PC-3 (cell line): ENCODE results near the gene PLAAT5. TPM values are rescaled to one million over a fixed set of nuclear protein-coding genes. Genes with fewer than 3 reads are reported as not detected.
A peak's percentile ranks its signal among the peaks of the same experiment; 100 is the strongest.
"Not testable (repeated sequence)": the region's sequence is repeated elsewhere in the genome, so short reads cannot be mapped to it uniquely, and the experiment has no call there.

Experiments used
- ATAC-seq: fragments of 200-7000 bp; cut with Tn5 transposase; 2 replicates; pipeline ENCODE4 v1.9.1; 2020; ENCODE audit warnings: mild to moderate bottlenecking, moderate library complexity
- BruUV-seq: library from RNA; stranded (reverse); fragments of 400-500 nt; replicated peaks from 2 replicates; lab custom pipeline; 2021; lab: Mats Ljungman, UMichigan
- CTCF ChIA-PET: fragments of 300-600 bp; sonication (Branson Sonifier 250); formaldehyde crosslinking; loops from one replicate; lab custom pipeline; 2022; ENCODE audit warnings: antibody characterized with exemption; lab: Charles Lee
- POLR2A ChIA-PET: fragments of 300-600 bp; sonication (Branson Sonifier 250); formaldehyde crosslinking; loops from one replicate; lab custom pipeline; 2022; ENCODE audit warnings: antibody characterized with exemption; ENCODE audit not compliant: unreplicated experiment; lab: Charles Lee
- DNase-seq: peaks from one replicate; pipeline ENCODE4 v3.0.0-alpha.2; 2015
- H2AFZ ChIP-seq: fragments of 300-600 bp; sonication (generic); 2 replicates; pipeline ENCODE4 v1.6.0; 2016; ENCODE audit warnings: antibody characterized with exemption, low read length
- H3F3A ChIP-seq: fragments of 300-600 bp; sonication (generic); one replicate; pipeline ENCODE4 v1.6.0; 2017; ENCODE audit warnings: antibody characterized with exemption, low read length, control low read depth, mild to moderate bottlenecking; ENCODE audit not compliant: unreplicated experiment
- H3K27ac ChIP-seq: fragments of 300-600 bp; sonication (generic); 2 replicates; pipeline ENCODE4 v1.5.1; 2016; ENCODE audit warnings: mild to moderate bottlenecking, low read length
- H3K27me3 ChIP-seq: fragments of 300-600 bp; sonication (generic); 2 replicates; pipeline ENCODE4 v1.6.1; 2016; ENCODE audit warnings: low read length, mixed read lengths
- H3K36me3 ChIP-seq: fragments of 300-600 bp; sonication (generic); 2 replicates; pipeline ENCODE4 v1.6.1; 2016; ENCODE audit warnings: low read depth, mixed run types, low read length, mixed read lengths
- H3K4me1 ChIP-seq: fragments of 300-600 bp; sonication (generic); 2 replicates; pipeline ENCODE4 v1.5.1; 2016; ENCODE audit warnings: low read length; ENCODE audit not compliant: insufficient read depth
- H3K4me2 ChIP-seq: fragments of 300-600 bp; sonication (generic); 2 replicates; pipeline ENCODE4 v1.6.0; 2016; ENCODE audit warnings: low read length
- H3K4me3 ChIP-seq: fragments of 300-600 bp; sonication (generic); 2 replicates; pipeline ENCODE4 v1.5.1; 2016; ENCODE audit warnings: mild to moderate bottlenecking, low read length, mixed read lengths
- H3K79me2 ChIP-seq: fragments of 300-600 bp; sonication (generic); 2 replicates; pipeline ENCODE4 v1.6.1; 2017; ENCODE audit warnings: low read length, mixed read lengths
- H3K9ac ChIP-seq: fragments of 300-600 bp; sonication (generic); 2 replicates; pipeline ENCODE4 v1.6.0; 2016; ENCODE audit warnings: mild to moderate bottlenecking, low read length
- H3K9me2 ChIP-seq: fragments of 300-600 bp; sonication (generic); replicated peaks from 2 replicates; pipeline ENCODE4 v1.6.1; 2016; ENCODE audit warnings: mixed run types, low read length, mixed read lengths
- H3K9me3 ChIP-seq: fragments of 300-600 bp; sonication (generic); 2 replicates; pipeline ENCODE4 v1.6.1; 2016; ENCODE audit warnings: low read length, mixed read lengths
- H4K20me1 ChIP-seq: fragments of 300-600 bp; sonication (generic); 2 replicates; pipeline ENCODE4 v1.6.1; 2016; ENCODE audit warnings: low read length, mixed read lengths
- EZH2 ChIP-seq: fragments of 300-600 bp; sonication (generic); IDR thresholded peaks from one replicate; pipeline ENCODE4 v1.6.1; 2017; ENCODE audit warnings: antibody characterized with exemption, mild to moderate bottlenecking, low read length; ENCODE audit not compliant: unreplicated experiment
- EZH2phosphoT487 ChIP-seq: fragments of 300-600 bp; sonication (generic); IDR thresholded peaks from 2 replicates; pipeline ENCODE4 v1.6.1; 2018; ENCODE audit warnings: mild to moderate bottlenecking, antibody characterized with exemption, low read length, borderline replicate concordance
- intact Hi-C: fragments of 100-400 bp; cut with micrococcal nuclease; formaldehyde crosslinking; loops from 2 replicates; pipeline ENCODE4 v1.9.0; 2023
- total RNA-seq: library from RNA; depleted of rRNA; stranded (reverse); fragments of >200 nt; gene quantifications from 2 replicates; pipeline ENCODE4 v1.2.3, GENCODE V29; 2014
- TF ChIP-seq, protein P1 (sequence below): fragments of 300-600 bp; sonication (generic); conservative IDR thresholded peaks from 2 replicates; pipeline ENCODE4 v1.5.1; 2017; ENCODE audit warnings: antibody characterized with exemption, low read depth, mild to moderate bottlenecking, low read length

Gene PLAAT5
- total RNA-seq, 1 experiment from 2014 or later, result not detected

DNA sequence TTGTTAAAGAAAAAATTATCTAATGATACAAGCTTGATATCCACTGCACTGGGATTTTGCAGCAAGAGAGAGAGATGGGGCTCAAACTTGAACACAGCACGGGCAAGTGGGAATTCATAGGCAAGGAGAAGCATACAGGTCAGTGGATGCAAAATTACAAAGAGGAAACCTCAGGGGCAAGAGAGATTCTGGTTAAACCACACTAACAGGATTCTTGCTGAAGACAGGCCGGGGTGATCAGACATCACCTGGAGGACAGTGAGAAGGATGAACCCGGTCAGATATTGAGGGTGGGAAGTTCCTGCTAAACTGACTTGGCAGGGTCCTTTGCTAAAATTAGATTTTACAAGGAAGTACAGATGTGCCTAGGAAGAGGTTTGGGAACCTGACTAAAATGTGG, 43.1 kb upstream of the PLAAT5 start:
- Histone ChIP-seq H3K27me3 (no peaks in the 10 kb centered on the region), H3K4me3 (no peak overlapping the region), H3K4me2 (no peak overlapping the region), H4K20me1 (no peaks in the 10 kb centered on the region), H3K9me2 (no peaks in the 10 kb centered on the region), H3K4me1 (peaks cover 35% of the 10 kb centered on the region), H3K9ac (no peak overlapping the region), H2AFZ (no peak overlapping the region), H3K36me3 (no peaks in the 10 kb centered on the region), H3K27ac (no peak overlapping the region), H3K9me3 (no peaks in the 10 kb centered on the region), H3F3A (no peaks in the 10 kb centered on the region), H3K79me2 (no peaks in the 10 kb centered on the region)
- no peak for DNase-seq
- no peak for ATAC-seq
- intact Hi-C loops, result no loop called here
- ChIA-PET CTCF (no interaction called here), POLR2A (no interaction called here)
- no peak for TF ChIP-seq EZH2phosphoT487
- BruUV-seq, result no TSS peak

- Histone ChIP-seq H3K27ac (no peak overlapping the region), H3F3A (no peaks in the 10 kb centered on the region), H3K9me3 (no peaks in the 10 kb centered on the region), H2AFZ (0 out of 2 replicates have a peak overlapping the region, but pooled peaks have one; percentile 1), H3K36me3 (no peaks in the 10 kb centered on the region), H3K4me2 (no peak overlapping the region), H3K9me2 (no peaks in the 10 kb centered on the region), H3K4me3 (no peak overlapping the region), H3K4me1 (peaks cover 35% of the 10 kb centered on the region), H4K20me1 (no peaks in the 10 kb centered on the region), H3K27me3 (no peaks in the 10 kb centered on the region), H3K79me2 (no peaks in the 10 kb centered on the region), H3K9ac (no peak overlapping the region)
- ATAC-seq (no peak), DNase-seq (no peak)
- no peak for TF ChIP-seq EZH2
- TF ChIP-seq, protein P1, sequence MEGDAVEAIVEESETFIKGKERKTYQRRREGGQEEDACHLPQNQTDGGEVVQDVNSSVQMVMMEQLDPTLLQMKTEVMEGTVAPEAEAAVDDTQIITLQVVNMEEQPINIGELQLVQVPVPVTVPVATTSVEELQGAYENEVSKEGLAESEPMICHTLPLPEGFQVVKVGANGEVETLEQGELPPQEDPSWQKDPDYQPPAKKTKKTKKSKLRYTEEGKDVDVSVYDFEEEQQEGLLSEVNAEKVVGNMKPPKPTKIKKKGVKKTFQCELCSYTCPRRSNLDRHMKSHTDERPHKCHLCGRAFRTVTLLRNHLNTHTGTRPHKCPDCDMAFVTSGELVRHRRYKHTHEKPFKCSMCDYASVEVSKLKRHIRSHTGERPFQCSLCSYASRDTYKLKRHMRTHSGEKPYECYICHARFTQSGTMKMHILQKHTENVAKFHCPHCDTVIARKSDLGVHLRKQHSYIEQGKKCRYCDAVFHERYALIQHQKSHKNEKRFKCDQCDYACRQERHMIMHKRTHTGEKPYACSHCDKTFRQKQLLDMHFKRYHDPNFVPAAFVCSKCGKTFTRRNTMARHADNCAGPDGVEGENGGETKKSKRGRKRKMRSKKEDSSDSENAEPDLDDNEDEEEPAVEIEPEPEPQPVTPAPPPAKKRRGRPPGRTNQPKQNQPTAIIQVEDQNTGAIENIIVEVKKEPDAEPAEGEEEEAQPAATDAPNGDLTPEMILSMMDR, result no peak
- ChIA-PET CTCF (no interaction called here), POLR2A (no interaction called here)
- intact Hi-C loops, result no loop called here
- no TSS peak for BruUV-seq
Observed at GRCh38 chr11:63532799-63533475, 42.0 kb upstream of the PLAAT5 start.

DNA sequence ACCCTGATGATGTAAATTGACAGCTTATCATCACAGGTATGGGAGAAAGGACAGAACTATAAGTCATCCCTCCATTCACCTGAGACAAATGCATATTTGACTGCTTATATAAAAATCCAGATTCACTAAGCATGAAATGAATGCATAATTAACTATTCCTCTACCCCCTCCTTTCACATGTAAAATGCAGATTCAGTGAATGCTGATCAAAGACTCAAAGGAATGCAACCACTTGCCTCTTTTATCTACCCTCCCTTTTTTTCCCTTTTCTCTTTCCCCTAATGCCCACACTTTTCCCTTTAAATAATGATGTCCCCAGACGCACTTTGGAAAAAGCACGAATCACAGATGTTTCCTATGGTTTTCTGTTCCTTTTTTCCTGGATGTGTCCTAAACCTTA, 41.1 kb upstream of the PLAAT5 start:
- no peak overlapping the region for H3K9ac ChIP-seq
- H2AFZ ChIP-seq, result 0 out of 2 replicates have a peak overlapping the region, but pooled peaks have one; percentile 15
- DNase-seq (no peak), ATAC-seq (no peak)
- H3K27me3 ChIP-seq, result no peaks in the 10 kb centered on the region
- H3F3A ChIP-seq, result no peaks in the 10 kb centered on the region
- no peaks in the 10 kb centered on the region for H4K20me1 ChIP-seq
- intact Hi-C loops, result no loop called here
- TF ChIP-seq EZH2phosphoT487 (no peak), EZH2 (no peak)
- TF ChIP-seq, protein P1, result no peak
- POLR2A ChIA-PET, result no interaction called here
- no peak overlapping the region for H3K4me3 ChIP-seq
- H3K9me2 ChIP-seq, result no peaks in the 10 kb centered on the region
- CTCF ChIA-PET, result no interaction called here
- H3K79me2 ChIP-seq, result no peaks in the 10 kb centered on the region
- H3K36me3 ChIP-seq, result no peaks in the 10 kb centered on the region
- no TSS peak for BruUV-seq
- peak overlapping the region; percentile 42 for H3K4me2 ChIP-seq
- H3K9me3 ChIP-seq, result no peaks in the 10 kb centered on the region
- H3K4me1 ChIP-seq, result peaks cover 31% of the 10 kb centered on the region
- peak overlapping the region; percentile 16; the same call in 1 of the 2 replicates for H3K27ac ChIP-seq

- H3K4me3 ChIP-seq, CTCF ChIA-PET, H3K79me2 ChIP-seq, H3K9ac ChIP-seq, H4K20me1 ChIP-seq, H3F3A ChIP-seq, H3K9me2 ChIP-seq, intact Hi-C loops, POLR2A ChIA-PET, H3K36me3 ChIP-seq, H3K9me3 ChIP-seq, H3K27me3 ChIP-seq, BruUV-seq: not testable (repeated sequence)
- H3K4me2 ChIP-seq, result peak overlapping the region; percentile 42
- H3K4me1 ChIP-seq, result peaks cover 24% of the 10 kb centered on the region
- H2AFZ ChIP-seq, result peak overlapping the region; percentile 15; the same call in 1 of the 2 replicates
- ATAC-seq (peak; percentile 62), DNase-seq (peak; percentile 80)
- H3K27ac ChIP-seq, result peak overlapping the region; percentile 16; the same call in 1 of the 2 replicates
Observed at GRCh38 chr11:63531074-63531792, 40.3 kb upstream of the PLAAT5 start.
